Neuronal stem cell (in vitro differentiated cells): ENCODE measurements around the gene LRATD1. TPM values are rescaled to one million over a fixed set of nuclear protein-coding genes. Genes with fewer than 3 reads are reported as not detected.

Experiments
- DNase-seq: peaks from one replicate; pipeline ENCODE4 v3.0.0-alpha.2; 2013; ENCODE audit warnings: low spot score
- H2AFZ ChIP-seq: one replicate; pipeline ENCODE4 v1.6.1; 2013; ENCODE audit warnings: mild to moderate bottlenecking, low read length, inconsistent platforms
- H2AK5ac ChIP-seq: 2 replicates; pipeline ENCODE4 v1.6.1; 2013; ENCODE audit warnings: low read depth, mild to moderate bottlenecking, inconsistent platforms, low read length, moderate library complexity, mixed read lengths
- H2BK120ac ChIP-seq: 2 replicates; pipeline ENCODE4 v1.6.1; 2013; ENCODE audit warnings: low read depth, mild to moderate bottlenecking, inconsistent platforms, low read length, moderate library complexity, mixed read lengths
- H2BK12ac ChIP-seq: one replicate; pipeline ENCODE4 v1.6.1; 2013; ENCODE audit warnings: low read length, inconsistent platforms
- H2BK15ac ChIP-seq: 2 replicates; pipeline ENCODE4 v1.6.1; 2013; ENCODE audit warnings: mild to moderate bottlenecking, low read length, inconsistent platforms, mixed read lengths
- H2BK5ac ChIP-seq: one replicate; pipeline ENCODE4 v1.6.1; 2013; ENCODE audit warnings: inconsistent platforms, mild to moderate bottlenecking, low read length, moderate library complexity
- H3K14ac ChIP-seq: one replicate; pipeline ENCODE4 v1.6.1; 2013; ENCODE audit warnings: low read length, inconsistent platforms
- H3K18ac ChIP-seq: 2 replicates; pipeline ENCODE4 v1.6.1; 2013; ENCODE audit warnings: low read length, inconsistent platforms
- H3K23ac ChIP-seq: 2 replicates; pipeline ENCODE4 v1.6.1; 2013; ENCODE audit warnings: low read depth, mild to moderate bottlenecking, mixed read lengths, low read length, inconsistent platforms; ENCODE audit not compliant: poor library complexity
- H3K27ac ChIP-seq: replicated peaks from 3 replicates; pipeline ENCODE4 v1.5.1; 2013; ENCODE audit warnings: low read length, inconsistent platforms
- H3K27me3 ChIP-seq, 3 experiments: 2 replicates each; pipeline ENCODE4 v1.6.1; 2013; ENCODE audit warnings: low read length in 3 of 3, mild to moderate bottlenecking in 2 of 3, inconsistent platforms in 1 of 3, low read depth in 1 of 3, mixed read lengths in 1 of 3, moderate library complexity in 1 of 3; ENCODE audit not compliant: control insufficient read depth in 3 of 3, insufficient read depth in 3 of 3
- H3K36me3 ChIP-seq, 2 donors: replicated peaks in 1 of 2; 2 replicates each; pipeline ENCODE4 v1.6.1; 2013; ENCODE audit warnings: low read length in 2 of 2; ENCODE audit not compliant: control insufficient read depth in 2 of 2, insufficient read depth in 2 of 2
- H3K4ac ChIP-seq: 2 replicates; pipeline ENCODE4 v1.6.1; 2013; ENCODE audit warnings: inconsistent platforms, mild to moderate bottlenecking, low read length, moderate library complexity
- H3K4me1 ChIP-seq, 2 donors: 1 replicate in 1 of 2; 2 replicates in 1 of 2; pipeline ENCODE4 v1.6.1; 2013; ENCODE audit warnings: low read length in 2 of 2, low read depth in 1 of 2; ENCODE audit not compliant: control insufficient read depth in 2 of 2, insufficient read depth in 1 of 2
- H3K4me2 ChIP-seq: one replicate; pipeline ENCODE4 v1.6.1; 2013; ENCODE audit warnings: mild to moderate bottlenecking, low read length, inconsistent platforms; ENCODE audit not compliant: insufficient read depth, poor library complexity, severe bottlenecking
- H3K4me3 ChIP-seq, 2 donors: 2 replicates each; pipeline ENCODE4 v1.5.1; 2013; ENCODE audit warnings: low read length in 2 of 2, mild to moderate bottlenecking in 2 of 2, inconsistent platforms in 1 of 2, moderate library complexity in 1 of 2
- H3K79me1 ChIP-seq: one replicate; pipeline ENCODE4 v1.6.1; 2013; ENCODE audit warnings: low read depth, mild to moderate bottlenecking, inconsistent platforms, low read length, moderate library complexity
- H3K9ac ChIP-seq: one replicate; pipeline ENCODE4 v1.6.1; 2013; ENCODE audit warnings: mild to moderate bottlenecking, low read depth, low read length, inconsistent platforms; ENCODE audit not compliant: poor library complexity
- H3K9me3 ChIP-seq, 2 donors: replicated peaks in 1 of 2; 2 replicates each; pipeline versions ENCODE3 to v1.6.1; 2013; ENCODE audit warnings: low read length in 2 of 2, mild to moderate bottlenecking in 2 of 2, inconsistent platforms in 1 of 2, low read depth in 1 of 2, mixed read lengths in 1 of 2, moderate library complexity in 1 of 2; ENCODE audit not compliant: control insufficient read depth in 2 of 2, insufficient read depth in 1 of 2
- H4K8ac ChIP-seq: one replicate; pipeline ENCODE4 v1.6.1; 2013; ENCODE audit warnings: low read depth, mild to moderate bottlenecking, inconsistent platforms, low read length, moderate library complexity
- H4K91ac ChIP-seq: one replicate; pipeline ENCODE4 v1.6.1; 2013; ENCODE audit warnings: low read length, low read depth, mild to moderate bottlenecking, inconsistent platforms; ENCODE audit not compliant: poor library complexity
- whole genome bisulfite sequencing, 2 donors: extraction: QIAGEN DNeasy Blood & Tissue Kit; methylation state at CpG; one replicate each; pipeline ENCODE4 v1.1.7; 2013; ENCODE audit warnings: missing lambda C conversion rate in 2 of 2, mixed read lengths in 1 of 2; ENCODE audit not compliant: insufficient read length in 2 of 2, insufficient replicate concordance in 1 of 2; ENCODE audit errors: extremely low coverage in 2 of 2; 5-methylcytosine and 5-hydroxymethylcytosine counted together
- polyA plus RNA-seq, 2 experiments: library from polyadenylated mRNA; stranded (reverse); fragments of 200-250 nt; gene quantifications; one replicate each; pipeline ENCODE4 v1.2.3, GENCODE V29; 2013

The LRATD1 gene
- 8.0 TPM for polyA plus RNA-seq (2013, experiment 1 of 2)
- polyA plus RNA-seq (2013, experiment 2 of 2), result 8.9 TPM

GRCh38 chr2:14632133-14632936, at the start of gene LRATD1:
Gene LRATD1, plus strand, starts transcription at chr2:14632717. Its CDS starts 1,263 bp downstream, at chr2:14633980.
- H3K4me1 ChIP-seq, result peaks cover 1 to 5% of the 10 kb centered on the region in 2 donors
- H3K9ac ChIP-seq, result peak within 1 kb of the TSS; percentile 86
- no peak within 1 kb of the TSS for H4K91ac ChIP-seq
- peak within 1 kb of the TSS; percentile 92 for H3K18ac ChIP-seq
- H3K23ac ChIP-seq, result peak within 1 kb of the TSS; percentile 71
- H3K9me3 ChIP-seq, result no peaks in the 10 kb centered on the region
- peak within 1 kb of the TSS; percentile 54 for H2BK5ac ChIP-seq
- H3K27me3 ChIP-seq, result peaks cover 3 to 85% (median 18%) of the 10 kb centered on the region in 3 experiments
- H3K4me3 ChIP-seq, result peak within 1 kb of the TSS; percentile 45 to 91
- H2AFZ ChIP-seq, result peak within 1 kb of the TSS; percentile 93
- H3K14ac ChIP-seq, result no peak within 1 kb of the TSS
- no CpG with 5 or more reads among the region's 81 CpGs for whole genome bisulfite sequencing, 2 donors
- H2AK5ac ChIP-seq, result no peak within 1 kb of the TSS
- no peak within 1 kb of the TSS for H2BK12ac ChIP-seq
- no peaks in the 10 kb centered on the region for H3K79me1 ChIP-seq
- H4K8ac ChIP-seq, result no peak within 1 kb of the TSS
- H2BK15ac ChIP-seq, result peak within 1 kb of the TSS; percentile 96
- H3K27ac ChIP-seq, result no peak within 1 kb of the TSS
- peak within 1 kb of the TSS; percentile 92 for H3K4me2 ChIP-seq
- peak; percentile 89 for DNase-seq
- H3K4ac ChIP-seq, result no peak within 1 kb of the TSS
- no peaks in the 10 kb centered on the region for H3K36me3 ChIP-seq
- H2BK120ac ChIP-seq, result no peak within 1 kb of the TSS

- Histone ChIP-seq H2BK15ac (no peak overlapping the region), H3K4ac (no peak overlapping the region), H2BK12ac (no peak overlapping the region), H3K36me3 (no peaks in the 10 kb centered on the region), H3K18ac (no peak overlapping the region), H3K4me3 (no peak overlapping the region), H4K91ac (no peak overlapping the region), H3K4me1 (no peaks in the 10 kb centered on the region), H2AFZ (no peak overlapping the region), H3K4me2 (no peak overlapping the region), H3K9me3 (no peaks in the 10 kb centered on the region), H2AK5ac (no peak overlapping the region), H4K8ac (no peak overlapping the region), H3K14ac (no peak overlapping the region), H3K79me1 (no peaks in the 10 kb centered on the region), H3K27me3 (no peaks in the 10 kb centered on the region), H3K9ac (no peak overlapping the region), H3K27ac (no peak overlapping the region), H2BK120ac (no peak overlapping the region), H2BK5ac (no peak overlapping the region), H3K23ac (no peak overlapping the region)
- WGBS, 2 donors, result no CpG with 5 or more reads among the region's 2 CpGs
- DNase-seq, result no peak
Observed at GRCh38 chr2:14583059-14583458, 49.5 kb upstream of the LRATD1 start.

DNA sequence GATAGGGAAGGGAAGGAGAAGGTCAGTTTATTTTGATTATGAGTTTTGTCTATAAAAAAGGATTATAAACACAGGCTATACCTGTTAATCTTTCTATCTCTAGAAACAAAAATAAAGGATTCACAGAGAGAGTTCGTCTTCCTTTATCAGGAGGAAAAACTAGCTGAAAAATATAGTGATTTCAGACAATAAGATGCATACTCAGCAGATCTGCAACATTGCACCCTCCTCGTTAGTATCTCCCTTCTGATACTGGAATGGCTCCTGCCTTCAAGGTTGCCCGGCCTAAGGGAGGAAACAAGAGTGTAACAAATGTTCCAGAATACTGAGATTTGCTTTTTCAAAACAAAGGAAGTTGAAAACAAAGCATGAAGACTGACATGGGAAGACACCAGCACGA, 48.7 kb upstream of the LRATD1 start:
- Histone ChIP-seq H3K4me1 (no peaks in the 10 kb centered on the region), H4K91ac (no peak overlapping the region), H2BK120ac (no peak overlapping the region), H3K4ac (no peak overlapping the region), H2AFZ (no peak overlapping the region), H3K79me1 (no peaks in the 10 kb centered on the region), H3K27ac (no peak overlapping the region), H2BK15ac (no peak overlapping the region), H3K18ac (no peak overlapping the region), H3K27me3 (no peaks in the 10 kb centered on the region), H3K23ac (no peak overlapping the region), H3K9me3 (no peaks in the 10 kb centered on the region), H2BK12ac (no peak overlapping the region), H3K14ac (no peak overlapping the region), H2AK5ac (no peak overlapping the region), H3K36me3 (no peaks in the 10 kb centered on the region), H2BK5ac (no peak overlapping the region), H3K4me3 (no peak overlapping the region), H3K4me2 (no peak overlapping the region), H4K8ac (no peak overlapping the region), H3K9ac (no peak overlapping the region)
- no CpG with 5 or more reads among the region's 4 CpGs for WGBS, 2 donors
- no peak for DNase-seq

GRCh38 chr2:14587119-14587518, 45.4 kb upstream of the LRATD1 start:
- no peaks in the 10 kb centered on the region for H3K4me1 ChIP-seq
- no peak overlapping the region for H4K91ac ChIP-seq
- no CpG with 5 or more reads among the region's 4 CpGs for WGBS, 2 donors
- H3K23ac ChIP-seq, result no peak overlapping the region
- no peak for DNase-seq
- no peak overlapping the region for H3K9ac ChIP-seq
- H3K27ac ChIP-seq, result no peak overlapping the region
- no peak overlapping the region for H4K8ac ChIP-seq
- H3K79me1 ChIP-seq, result no peaks in the 10 kb centered on the region
- no peak overlapping the region for H3K4ac ChIP-seq
- H3K18ac ChIP-seq, result no peak overlapping the region
- H2BK15ac ChIP-seq, result no peak overlapping the region
- no peak overlapping the region for H3K4me2 ChIP-seq
- no peaks in the 10 kb centered on the region for H3K9me3 ChIP-seq
- no peaks in the 10 kb centered on the region for H3K27me3 ChIP-seq
- no peak overlapping the region for H2BK12ac ChIP-seq
- H3K14ac ChIP-seq, result no peak overlapping the region
- no peak overlapping the region for H2AFZ ChIP-seq
- H3K4me3 ChIP-seq, result no peak overlapping the region
- no peak overlapping the region for H2BK120ac ChIP-seq
- H3K36me3 ChIP-seq, result no peaks in the 10 kb centered on the region
- no peak overlapping the region for H2AK5ac ChIP-seq
- no peak overlapping the region for H2BK5ac ChIP-seq
